Islet precursor cell (in vitro differentiated cells): ENCODE measurements around the gene SPATA33.

Experiments
- DNase-seq: peaks from one replicate; pipeline ENCODE4 v3.0.0-alpha.2; 2018

SPATA33 gene

DNA sequence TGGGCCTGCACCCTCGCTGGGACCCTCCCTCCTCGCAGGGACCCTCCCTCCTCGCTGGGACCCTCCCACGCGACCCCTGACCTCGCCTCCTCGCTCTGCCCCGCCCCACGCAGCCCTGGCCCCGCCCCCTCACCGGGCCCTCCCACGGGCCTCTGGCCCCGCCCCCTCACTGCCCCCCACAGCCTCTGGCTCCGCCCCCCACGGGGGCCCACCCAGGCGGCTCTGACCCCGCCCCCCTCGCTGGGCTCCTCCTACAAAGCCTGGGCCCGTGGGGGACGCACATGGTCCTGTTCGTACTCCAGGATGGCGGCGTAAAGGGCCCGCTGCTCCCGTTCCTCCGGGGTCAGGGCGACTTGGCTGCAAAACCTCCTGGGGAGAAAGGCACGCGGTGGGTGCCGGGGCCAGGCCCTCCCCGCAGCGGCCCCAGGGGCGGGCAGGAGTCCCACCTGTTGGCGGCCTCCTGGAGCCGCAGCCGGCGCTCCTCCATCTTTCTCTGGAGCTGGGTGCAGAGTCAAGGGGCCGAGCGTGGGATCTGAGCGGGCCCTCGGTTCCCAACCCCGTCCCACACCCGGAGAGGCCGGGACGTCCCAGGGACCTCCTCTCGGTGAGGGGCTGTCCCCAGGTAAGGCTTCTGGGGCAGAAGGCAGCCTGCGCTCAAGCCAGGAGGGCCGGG lies 54.1 kb downstream of the SPATA33 start:
- DNase-seq: peak; percentile 82

GRCh38 chr16:89712274-89712781 lies 54.7 kb downstream of the SPATA33 start:
- DNase-seq: no peak

DNA sequence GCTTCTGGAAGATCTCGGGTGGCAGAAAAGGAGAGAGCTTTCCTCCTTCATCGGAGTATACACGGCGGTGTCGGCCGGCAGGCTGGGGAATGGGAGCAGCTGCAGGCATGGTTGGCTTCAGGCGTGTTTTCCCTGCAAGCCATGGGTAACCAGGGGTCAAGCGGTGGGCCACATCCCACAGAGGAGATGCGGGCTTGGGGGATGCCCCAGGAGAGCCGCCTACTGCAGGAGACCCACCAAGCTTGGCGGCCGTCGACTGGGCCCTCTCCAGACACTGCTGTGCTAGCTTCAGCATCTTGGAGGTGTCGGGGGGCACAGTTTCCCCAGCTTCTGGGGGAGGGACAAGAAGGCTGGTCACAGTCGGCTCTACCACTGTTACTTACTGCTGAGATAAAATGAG lies 58.9 kb downstream of the SPATA33 start:
- DNase-seq: no peak

GRCh38 chr16:89716916-89717687 lies 59.5 kb downstream of the SPATA33 start:
- DNase-seq: no peak

- no peak for DNase-seq
These were observed 60.3 kb downstream of the SPATA33 start for GRCh38 chr16:89717688-89718505.
